ENCODE data around the gene ZNF107. TPM values are rescaled to one million over a fixed set of nuclear protein-coding genes. Genes with fewer than 3 reads are reported as not detected.

Gene ZNF107
- total RNA-seq, 4 donors from 2014 or later: 3.6 to 61.9 (median 7.8) TPM

GRCh38 chr7:64626083-64626469, 39.9 kb upstream of the ZNF107 start:
- no peaks in the 10 kb centered on the region for H3K4me1 ChIP-seq
- no peak overlapping the region for H3K27ac ChIP-seq
- no peaks in the 10 kb centered on the region for H3K36me3 ChIP-seq
- TF ChIP-seq POLR2A (IDR thresholded peaks at IDR 0.05) (no peak), CTCF (IDR thresholded peaks at IDR 0.05) (no peak)
- H3K27me3 ChIP-seq: no peaks in the 10 kb centered on the region
- no peak for DNase-seq
- no peak overlapping the region for H3K4me3 ChIP-seq
- H3K9me3 ChIP-seq: no peaks in the 10 kb centered on the region

GRCh38 chr7:64626557-64626956, 39.4 kb upstream of the ZNF107 start:
- no peak for DNase-seq
- Histone ChIP-seq H3K27me3 (no peaks in the 10 kb centered on the region), H3K27ac (no peak overlapping the region), H3K4me3 (no peak overlapping the region), H3K9me3 (no peaks in the 10 kb centered on the region), H3K36me3 (no peaks in the 10 kb centered on the region), H3K4me1 (no peaks in the 10 kb centered on the region)
- TF ChIP-seq CTCF (IDR thresholded peaks at IDR 0.05) (no peak), POLR2A (IDR thresholded peaks at IDR 0.05) (no peak)

- no peak overlapping the region for H3K4me3 ChIP-seq
- no peak for TF ChIP-seq CTCF (IDR thresholded peaks at IDR 0.05)
- no peak for TF ChIP-seq POLR2A (IDR thresholded peaks at IDR 0.05)
- no peak for DNase-seq
These were observed 37.7 kb upstream of the ZNF107 start for GRCh38 chr7:64628192-64628591.

GRCh38 chr7:64628721-64629120, 37.2 kb upstream of the ZNF107 start:
- no peak overlapping the region for H3K27ac ChIP-seq
- TF ChIP-seq POLR2A (IDR thresholded peaks at IDR 0.05) (no peak), CTCF (IDR thresholded peaks at IDR 0.05) (no peak)
- H3K27me3 ChIP-seq: no peaks in the 10 kb centered on the region
- no peaks in the 10 kb centered on the region for H3K4me1 ChIP-seq
- H3K36me3 ChIP-seq: no peaks in the 10 kb centered on the region
- no peaks in the 10 kb centered on the region for H3K9me3 ChIP-seq
- no peak for DNase-seq
- no peak overlapping the region for H3K4me3 ChIP-seq

More at GRCh38 chr7:64628192-64628591, 37.7 kb upstream of the ZNF107 start:
- no peaks in the 10 kb centered on the region for H3K36me3 ChIP-seq
- no peak overlapping the region for H3K27ac ChIP-seq
- no peaks in the 10 kb centered on the region for H3K9me3 ChIP-seq
- H3K4me1 ChIP-seq: no peaks in the 10 kb centered on the region
- H3K27me3 ChIP-seq: no peaks in the 10 kb centered on the region

- Histone ChIP-seq H3K36me3 (no peaks in the 10 kb centered on the region), H3K27me3 (no peaks in the 10 kb centered on the region), H3K4me1 (no peaks in the 10 kb centered on the region), H3K27ac (no peak overlapping the region), H3K4me3 (no peak overlapping the region), H3K9me3 (no peaks in the 10 kb centered on the region)
- no peak for DNase-seq
- no peak for TF ChIP-seq POLR2A (IDR thresholded peaks at IDR 0.05)
- TF ChIP-seq CTCF (IDR thresholded peaks at IDR 0.05): peak in 4 of 6 experiments; percentile 6 to 41 (median 8)
These were observed 35.4 kb upstream of the ZNF107 start for GRCh38 chr7:64630496-64630895.

GRCh38 chr7:64632029-64632428, 33.9 kb upstream of the ZNF107 start:
- H3K4me1 ChIP-seq: no peaks in the 10 kb centered on the region
- no peaks in the 10 kb centered on the region for H3K27me3 ChIP-seq
- TF ChIP-seq CTCF (IDR thresholded peaks at IDR 0.05) (no peak), POLR2A (IDR thresholded peaks at IDR 0.05) (no peak)
- H3K27ac ChIP-seq: no peak overlapping the region
- H3K9me3 ChIP-seq: no peaks in the 10 kb centered on the region
- DNase-seq: no peak
- H3K4me3 ChIP-seq: no peak overlapping the region
- H3K36me3 ChIP-seq: no peaks in the 10 kb centered on the region
